GM18870 (cell line): ENCODE measurements around the gene PAX6.

Experiments
- ATAC-seq: cut with Tn5 transposase; IDR thresholded peaks from one replicate; pipeline ENCODE4 v1.9.1; 2021; ENCODE audit warnings: moderate library complexity; ENCODE audit not compliant: unreplicated experiment

The PAX6 gene

GRCh38 chr11:31822927-31823643 is 12.0 kb upstream of the PAX6 start:
- no peak for ATAC-seq

DNA sequence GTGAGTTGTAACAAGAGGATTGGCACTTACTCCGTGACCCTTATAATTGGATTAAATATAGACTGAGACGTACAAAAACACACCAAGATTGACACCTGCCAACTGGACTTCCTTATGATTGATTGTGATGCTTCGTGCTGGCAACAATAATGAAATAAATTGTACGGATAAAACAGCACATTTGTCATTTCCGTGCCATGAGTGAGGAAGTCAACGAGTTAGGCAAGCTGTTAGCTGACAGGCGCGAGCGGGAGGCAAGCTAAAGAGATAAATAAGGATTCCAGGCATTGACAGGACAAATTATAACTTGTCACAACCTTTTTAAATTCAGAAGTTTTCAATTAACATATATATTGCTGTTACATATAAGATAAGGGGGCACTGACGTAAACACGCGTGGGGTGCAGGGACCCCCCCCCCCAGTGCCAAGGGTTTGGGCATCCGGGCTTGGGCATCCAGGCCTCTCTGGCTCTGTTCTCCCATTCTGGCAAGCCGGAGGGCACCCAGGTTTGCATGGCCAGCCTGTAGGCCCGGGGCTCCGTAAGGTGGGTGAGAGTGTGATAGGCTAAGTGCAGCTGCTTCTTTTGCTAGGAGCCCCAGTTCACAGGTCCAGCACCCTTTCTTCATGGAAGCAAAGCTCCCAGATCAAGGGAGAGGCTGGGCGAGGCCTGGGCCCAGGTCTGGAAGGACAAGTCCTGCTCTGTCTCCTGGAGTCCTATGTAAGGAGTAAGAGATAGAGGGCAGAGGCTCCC is 11.2 kb upstream of the PAX6 start:
- no peak for ATAC-seq

- no peak for ATAC-seq
These were observed 10.6 kb upstream of the PAX6 start for GRCh38 chr11:31821766-31822165.

DNA sequence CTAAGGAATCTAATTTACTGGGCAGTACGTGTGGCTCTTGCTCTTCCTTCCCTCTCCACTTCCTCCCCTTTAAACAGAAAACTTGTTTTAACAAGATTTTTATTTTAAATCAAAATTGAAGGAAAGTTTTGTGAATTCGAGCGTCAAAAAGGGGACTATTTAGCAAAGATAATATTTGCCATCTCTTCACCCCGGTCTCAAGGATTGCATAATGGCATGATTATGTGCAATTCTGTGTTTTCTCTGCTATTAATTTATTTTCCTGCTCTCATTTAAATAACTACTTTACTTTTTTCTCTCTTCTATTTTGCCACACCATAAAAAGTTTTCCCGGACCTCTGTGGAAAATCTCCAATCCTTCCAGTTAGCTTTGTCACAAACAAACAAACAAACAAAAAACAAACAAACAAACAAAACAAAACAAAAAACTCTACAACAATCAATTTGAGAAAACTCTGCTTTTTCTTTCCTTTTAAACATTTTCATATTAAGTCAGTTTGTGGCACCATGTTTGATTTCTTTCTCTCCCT is 10.2 kb upstream of the PAX6 start:
- ATAC-seq, result no peak

DNA sequence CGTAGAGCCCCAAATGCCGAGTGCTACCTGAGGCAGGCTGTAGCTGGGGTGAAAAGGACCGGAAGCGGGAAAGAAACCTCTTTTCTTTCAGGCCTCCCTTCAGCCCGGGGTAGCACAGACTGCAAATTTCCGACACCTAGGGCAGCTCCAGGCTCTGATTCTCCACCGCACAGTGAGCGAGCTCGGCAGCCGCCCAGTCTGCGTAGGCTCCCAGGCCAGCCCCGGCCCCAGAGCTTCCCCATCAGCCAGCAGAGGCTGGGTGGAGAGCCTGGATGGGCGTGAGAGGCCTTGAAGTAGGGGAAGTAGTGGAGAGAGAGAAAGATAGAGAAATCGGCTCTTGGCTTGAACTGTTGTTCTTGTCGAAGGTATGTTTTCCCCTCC is 9.3 kb upstream of the PAX6 start:
- no peak for ATAC-seq

GRCh38 chr11:31819621-31820437 is 8.7 kb upstream of the PAX6 start:
- no peak for ATAC-seq

- no peak for ATAC-seq
These were observed 7.8 kb upstream of the PAX6 start for GRCh38 chr11:31818874-31819331.

GRCh38 chr11:31818425-31818755 is 7.3 kb upstream of the PAX6 start:
- ATAC-seq, result no peak

DNA sequence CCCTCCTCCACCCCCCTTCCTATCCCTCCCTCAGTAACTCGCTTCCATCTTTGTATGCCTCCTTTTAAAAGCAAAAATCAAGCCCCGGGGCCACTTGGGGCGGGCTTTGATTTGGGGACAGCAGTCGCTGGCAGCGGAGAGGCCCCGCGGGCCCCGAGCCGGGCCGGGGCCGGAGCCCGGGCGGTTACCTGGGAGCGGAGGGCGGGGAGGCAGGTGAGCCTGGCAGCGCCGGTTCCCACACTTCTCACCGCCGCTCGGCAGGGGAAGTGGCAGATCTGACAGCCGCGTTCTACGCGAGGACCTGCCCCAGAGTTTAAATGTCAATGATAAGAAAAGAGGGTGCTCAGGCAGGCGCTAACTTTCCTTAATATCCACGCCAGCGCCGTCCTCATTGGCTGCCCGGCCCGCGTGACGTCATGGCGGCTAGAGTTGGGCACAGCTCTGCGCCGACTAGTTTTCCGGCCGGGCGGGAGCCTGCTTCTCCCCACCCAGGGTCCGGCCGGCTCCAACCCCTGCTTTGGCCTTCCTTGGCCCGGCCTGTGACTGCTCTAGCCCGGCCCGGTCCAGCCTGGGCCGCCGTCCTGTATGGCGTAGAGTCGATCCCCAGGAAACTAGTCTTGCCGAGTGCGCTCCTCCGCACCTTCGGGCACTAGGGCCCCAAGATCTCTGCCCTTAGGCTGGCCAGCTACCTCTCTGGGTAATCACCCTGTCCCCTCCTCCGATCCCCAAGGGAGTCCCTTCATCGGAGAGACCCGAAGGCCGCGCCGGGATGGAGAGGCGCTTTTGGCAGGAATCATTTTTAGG is 6.7 kb upstream of the PAX6 start:
- no peak for ATAC-seq

GRCh38 chr11:31817054-31817620 is 6.0 kb upstream of the PAX6 start:
- ATAC-seq, result no peak

- no peak for ATAC-seq
These were observed 5.4 kb upstream of the PAX6 start for GRCh38 chr11:31816468-31817053.

GRCh38 chr11:31815711-31816467 is 4.8 kb upstream of the PAX6 start:
- no peak for ATAC-seq

- no peak for ATAC-seq
These were observed 3.2 kb upstream of the PAX6 start for GRCh38 chr11:31814176-31814868.

DNA sequence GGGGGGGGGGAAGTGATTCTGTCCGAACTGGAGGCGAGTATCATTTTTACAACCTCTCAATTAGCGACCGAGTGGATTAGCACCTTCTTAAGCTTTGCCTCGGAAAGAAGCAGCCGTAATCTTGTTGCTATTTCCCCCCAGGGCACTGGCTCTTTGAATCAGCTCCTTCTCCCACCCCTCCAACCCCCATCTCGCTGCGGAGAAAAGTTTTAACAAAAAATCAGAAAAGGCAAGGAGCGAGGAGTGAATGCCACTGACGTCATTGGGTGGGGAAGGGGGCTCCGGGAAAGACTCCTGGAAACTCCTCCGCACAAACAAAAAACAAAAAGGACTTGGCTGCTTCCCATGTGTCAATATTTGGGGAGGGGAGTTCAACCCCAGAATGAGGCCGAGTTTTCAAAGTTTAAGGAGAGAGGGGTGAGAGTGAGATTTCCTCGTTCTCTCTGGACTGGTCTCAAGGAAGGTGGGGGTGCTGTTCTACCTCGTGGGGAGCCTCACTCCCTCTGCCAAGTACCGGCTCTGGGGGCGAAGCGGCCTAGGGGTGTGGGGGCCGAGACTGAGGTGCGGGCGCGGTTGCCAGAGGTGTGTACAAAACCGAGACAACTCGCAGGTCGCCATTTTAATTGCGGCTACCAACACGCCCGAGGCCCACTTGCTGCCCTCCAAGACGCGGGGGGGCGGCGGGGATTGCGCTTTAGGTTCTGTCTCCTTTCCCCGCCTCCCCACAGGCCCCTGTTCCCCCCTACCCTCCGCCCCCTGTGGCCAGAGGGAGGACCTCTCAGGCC is 2.5 kb upstream of the PAX6 start:
- ATAC-seq, result no peak

- ATAC-seq, result no peak
These were observed 1.6 kb upstream of the PAX6 start for GRCh38 chr11:31812383-31813381.

DNA sequence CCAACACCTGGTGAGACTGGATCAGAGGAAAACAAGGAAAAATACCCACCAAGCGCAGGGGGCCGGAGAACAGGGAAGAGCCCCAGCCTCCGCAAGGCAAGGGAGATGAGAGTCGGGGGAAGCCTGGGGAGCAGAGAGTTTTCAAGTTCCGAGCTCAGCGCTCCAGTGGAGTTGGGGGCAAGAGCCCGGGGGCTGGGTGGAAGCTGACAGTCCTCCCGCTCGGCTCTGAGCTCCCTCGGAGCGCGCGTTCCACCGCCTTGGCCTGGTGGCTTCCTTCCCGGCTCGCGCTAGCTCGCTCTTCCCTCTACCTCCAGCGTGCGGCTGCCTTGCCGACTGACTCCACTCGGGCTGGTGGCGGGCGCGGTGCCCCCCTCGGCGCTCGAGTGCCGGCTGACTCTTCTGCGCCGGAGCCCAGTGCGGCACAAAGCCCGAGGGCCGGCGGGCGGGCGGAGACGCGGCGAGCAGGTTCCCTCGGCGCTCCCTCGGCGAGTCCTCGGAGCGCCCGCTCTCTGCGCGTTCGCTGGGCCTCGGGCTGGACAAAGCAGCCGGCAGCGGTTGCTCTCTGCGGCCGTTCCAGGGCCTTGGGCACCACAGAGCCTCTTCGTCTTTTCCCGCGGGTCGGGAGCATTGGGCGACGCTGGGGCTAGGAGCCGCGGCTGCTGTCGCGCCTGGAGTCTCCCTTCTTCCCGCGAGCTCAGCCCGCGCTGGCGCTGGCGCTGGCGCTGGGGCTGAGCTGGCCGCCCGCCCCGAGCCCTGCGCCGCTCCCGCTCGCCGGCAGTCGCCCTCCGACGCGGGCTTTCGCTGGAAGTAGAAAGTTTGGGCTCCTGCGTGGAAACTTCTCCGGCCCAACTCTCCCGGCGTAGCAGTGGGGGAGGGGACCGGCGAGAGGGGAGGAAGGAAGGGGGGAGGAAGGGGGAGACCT is 1.0 kb downstream of the PAX6 start:
- no peak for ATAC-seq
